Measurements from ENCODE around the gene PTPN1. TPM values are rescaled to one million over a fixed set of nuclear protein-coding genes. Genes with fewer than 3 reads are reported as not detected.
"Not testable (repeated sequence)": the region's sequence is repeated elsewhere in the genome, so short reads cannot be mapped to it uniquely, and the experiment has no call there.

PTPN1 gene
- total and polyA plus RNA-seq, 12 donors, result 15.5 to 45.3 (median 29.4) TPM

GRCh38 chr20:50567860-50568548 is 57.8 kb downstream of the PTPN1 start:
- ATAC-seq (no peak), DNase-seq (no peak)
- H3K27ac ChIP-seq, result no peak overlapping the region
- no peaks in the 10 kb centered on the region for H3K27me3 ChIP-seq
- whole genome bisulfite sequencing, 2 donors, result 95 to 97% methylated on average over 18 of the region's 18 CpGs
- intact Hi-C loops (cut with DNase I), result loop anchor here in 1 of 10 donors (5.0 kb wide), 1 partner anchor 91 kb away; no protein-coding TSS in a partner anchor
- peaks cover 0 to 96% (median 13%) of the 10 kb centered on the region in 9 donors for H3K36me3 ChIP-seq
- H3K4me1 ChIP-seq, result peaks cover 6 to 60% (median 37%) of the 10 kb centered on the region in 9 donors
- no peak for TF ChIP-seq CTCF (IDR thresholded peaks at IDR 0.05)
- H3K4me3 ChIP-seq, result no peak overlapping the region
- no peaks in the 10 kb centered on the region for H3K9me3 ChIP-seq

GRCh38 chr20:50568549-50568942 is 58.4 kb downstream of the PTPN1 start:
- WGBS, 2 donors, result 83 to 87% methylated on average over 11 of the region's 11 CpGs
- Histone ChIP-seq H3K36me3 (peaks cover 0 to 92% (median 13%) of the 10 kb centered on the region in 9 donors), H3K4me1 (peaks cover 10 to 62% (median 40%) of the 10 kb centered on the region in 9 donors), H3K27me3 (no peaks in the 10 kb centered on the region), H3K27ac (no peak overlapping the region), H3K4me3 (no peak overlapping the region), H3K9me3 (no peaks in the 10 kb centered on the region)
- TF ChIP-seq CTCF (IDR thresholded peaks at IDR 0.05), result no peak
- intact Hi-C loops (cut with DNase I), result loop anchor here in 1 of 10 donors (5.0 kb wide), 1 partner anchor 91 kb away; no protein-coding TSS in a partner anchor
- DNase-seq, result no peak
- ATAC-seq, result no peak

- H3K4me3 ChIP-seq, H3K27me3 ChIP-seq, DNase-seq, H3K9me3 ChIP-seq: not testable (repeated sequence)
- 94 to 98% methylated on average over 7 of the region's 7 CpGs for WGBS, 2 donors
- Histone ChIP-seq H3K36me3 (peaks cover 0 to 90% (median 14%) of the 10 kb centered on the region in 9 donors), H3K27ac (peak overlapping the region in 3 of 10 donors; percentile 19 to 69 (median 30)), H3K4me1 (peaks cover 10 to 65% (median 47%) of the 10 kb centered on the region in 9 donors)
- peak in 2 of 8 donors; percentile 2 to 19 for ATAC-seq
- intact Hi-C loops (cut with DNase I), result loop anchor here in 1 of 10 donors (5.0 kb wide), 1 partner anchor 92 kb away; no protein-coding TSS in a partner anchor
Measured at GRCh38 chr20:50569487-50569863, 59.3 kb downstream of the PTPN1 start.

GRCh38 chr20:50569864-50570836 is 60.0 kb downstream of the PTPN1 start:
- Histone ChIP-seq H3K36me3 (peaks cover 0 to 90% (median 16%) of the 10 kb centered on the region in 9 donors), H3K9me3 (no peaks in the 10 kb centered on the region), H3K27ac (peak overlapping the region in 4 of 10 donors; percentile 19 to 69 (median 37)), H3K4me1 (peaks cover 10 to 66% (median 52%) of the 10 kb centered on the region in 9 donors), H3K4me3 (no peak overlapping the region), H3K27me3 (no peaks in the 10 kb centered on the region)
- DNase-seq (no peak), ATAC-seq (peak in 4 of 8 donors; percentile 7 to 55 (median 40))
- intact Hi-C loops (cut with DNase I), result loop anchor here in 5 of 10 donors (5.0 to 10.0 kb wide), 4 partner anchors 58 to 175 kb away; partner anchors contain the start of gene PTPN1 (in 3 of the 5)
- WGBS, 2 donors, result 83 to 90% methylated on average over 14 of the region's 14 CpGs
- TF ChIP-seq CTCF (IDR thresholded peaks at IDR 0.05), result peak in 7 of 9 donors; percentile 10 to 51 (median 26)
